ENCODE measurements around the gene NFILZ.

Gene NFILZ

DNA sequence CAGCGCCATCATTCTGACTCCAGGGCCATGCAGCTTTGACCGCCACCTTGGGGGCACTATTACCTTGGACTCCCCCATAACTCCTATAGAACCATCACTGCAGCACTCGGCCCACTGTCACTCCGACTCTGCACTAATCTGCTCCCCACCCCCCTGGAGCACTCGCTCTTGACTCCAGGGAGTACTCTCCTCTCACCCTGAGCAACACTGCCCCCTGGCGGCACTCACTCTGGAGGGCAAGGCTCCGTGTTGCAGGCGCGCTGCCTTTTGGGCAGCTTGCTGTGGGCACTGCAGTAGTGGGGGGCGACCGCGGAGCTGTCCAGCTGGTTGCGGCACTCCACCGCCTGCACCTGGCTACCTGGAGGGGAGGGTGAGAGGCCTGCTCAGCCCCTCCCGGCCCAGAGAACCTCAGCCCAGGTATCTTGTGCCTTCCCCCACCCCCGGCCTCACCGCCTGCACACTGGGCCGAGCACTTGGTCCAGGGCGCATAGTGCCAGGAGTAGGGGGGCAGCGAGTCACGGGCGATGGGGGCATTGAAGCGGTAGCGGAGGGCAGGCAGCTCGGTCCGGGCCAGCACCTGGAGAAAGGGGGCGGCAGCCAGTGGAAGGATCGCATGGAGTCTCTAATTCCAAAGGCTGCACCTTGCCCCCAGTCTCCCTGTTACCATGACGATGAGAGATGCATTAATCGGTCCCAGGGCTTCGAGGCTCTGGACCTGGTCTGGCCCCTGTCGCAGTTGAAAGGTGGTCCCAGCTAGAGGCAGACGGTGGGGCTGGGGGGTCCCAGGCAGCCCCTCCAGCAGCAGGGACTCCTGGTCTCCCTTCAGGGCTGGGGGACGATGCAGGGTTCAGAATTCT, 44.3 kb upstream of the NFILZ start:
- ChIA-PET CTCF (interaction anchor here (0.5 to 6.8 kb wide), 19 partner anchors 7 to 942 kb away, joined by 3 to 60 read pairs (median 3); partner anchors contain the start of genes MARCHF2 and MYO1F), POLR2A (interaction anchor here (0.5 kb wide), 1 partner anchor 165 kb away, joined by 3 read pairs; no protein-coding TSS in a partner anchor)
- Histone ChIP-seq H3K4me3 (ENCODE audit: low read depth, low read length) (no peak overlapping the region), H3K27ac (ENCODE audit: extremely low read depth, low read depth, low read length) (no peak overlapping the region), H3K4me1 (ENCODE audit: control insufficient read depth, insufficient read depth, low read length) (no peaks in the 10 kb centered on the region), H3K36me3 (ENCODE audit: control insufficient read depth in 2 of 2, insufficient read depth in 1 of 2, low read length in 2 of 2) (no peaks in the 10 kb centered on the region), H3K9me3 (ENCODE audit: control insufficient read depth, insufficient read depth, low read depth, low read length) (no peaks in the 10 kb centered on the region)
- no peak for TF ChIP-seq ZNF837 (tag by site-specific recombination; IDR thresholded peaks at IDR 0.05)
- TF ChIP-seq, protein P1, sequence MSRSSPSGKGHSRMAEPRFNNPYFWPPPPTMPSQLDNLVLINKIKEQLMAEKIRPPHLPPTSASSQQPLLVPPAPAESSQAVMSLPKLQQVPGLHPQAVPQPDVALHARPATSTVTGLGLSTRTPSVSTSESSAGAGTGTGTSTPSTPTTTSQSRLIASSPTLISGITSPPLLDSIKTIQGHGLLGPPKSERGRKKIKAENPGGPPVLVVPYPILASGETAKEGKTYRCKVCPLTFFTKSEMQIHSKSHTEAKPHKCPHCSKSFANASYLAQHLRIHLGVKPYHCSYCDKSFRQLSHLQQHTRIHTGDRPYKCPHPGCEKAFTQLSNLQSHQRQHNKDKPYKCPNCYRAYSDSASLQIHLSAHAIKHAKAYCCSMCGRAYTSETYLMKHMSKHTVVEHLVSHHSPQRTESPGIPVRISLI (tag by site-specific recombination; IDR thresholded peaks at IDR 0.05) = no peak
- no peak for TF ChIP-seq ZNF626 (tag by site-specific recombination; IDR thresholded peaks at IDR 0.05)
- TF ChIP-seq, protein P2, sequence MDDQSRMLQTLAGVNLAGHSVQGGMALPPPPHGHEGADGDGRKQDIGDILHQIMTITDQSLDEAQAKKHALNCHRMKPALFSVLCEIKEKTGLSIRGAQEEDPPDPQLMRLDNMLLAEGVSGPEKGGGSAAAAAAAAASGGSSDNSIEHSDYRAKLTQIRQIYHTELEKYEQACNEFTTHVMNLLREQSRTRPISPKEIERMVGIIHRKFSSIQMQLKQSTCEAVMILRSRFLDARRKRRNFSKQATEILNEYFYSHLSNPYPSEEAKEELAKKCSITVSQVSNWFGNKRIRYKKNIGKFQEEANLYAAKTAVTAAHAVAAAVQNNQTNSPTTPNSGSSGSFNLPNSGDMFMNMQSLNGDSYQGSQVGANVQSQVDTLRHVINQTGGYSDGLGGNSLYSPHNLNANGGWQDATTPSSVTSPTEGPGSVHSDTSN (CRISPR knock-in tag; IDR thresholded peaks at IDR 0.05) = no peak
- no peak for TF ChIP-seq ZNF426 (tag by site-specific recombination; IDR thresholded peaks at IDR 0.05)
- TF ChIP-seq ZNF501 (tag by site-specific recombination; IDR thresholded peaks at IDR 0.05) = no peak
- TF ChIP-seq, protein P3, sequence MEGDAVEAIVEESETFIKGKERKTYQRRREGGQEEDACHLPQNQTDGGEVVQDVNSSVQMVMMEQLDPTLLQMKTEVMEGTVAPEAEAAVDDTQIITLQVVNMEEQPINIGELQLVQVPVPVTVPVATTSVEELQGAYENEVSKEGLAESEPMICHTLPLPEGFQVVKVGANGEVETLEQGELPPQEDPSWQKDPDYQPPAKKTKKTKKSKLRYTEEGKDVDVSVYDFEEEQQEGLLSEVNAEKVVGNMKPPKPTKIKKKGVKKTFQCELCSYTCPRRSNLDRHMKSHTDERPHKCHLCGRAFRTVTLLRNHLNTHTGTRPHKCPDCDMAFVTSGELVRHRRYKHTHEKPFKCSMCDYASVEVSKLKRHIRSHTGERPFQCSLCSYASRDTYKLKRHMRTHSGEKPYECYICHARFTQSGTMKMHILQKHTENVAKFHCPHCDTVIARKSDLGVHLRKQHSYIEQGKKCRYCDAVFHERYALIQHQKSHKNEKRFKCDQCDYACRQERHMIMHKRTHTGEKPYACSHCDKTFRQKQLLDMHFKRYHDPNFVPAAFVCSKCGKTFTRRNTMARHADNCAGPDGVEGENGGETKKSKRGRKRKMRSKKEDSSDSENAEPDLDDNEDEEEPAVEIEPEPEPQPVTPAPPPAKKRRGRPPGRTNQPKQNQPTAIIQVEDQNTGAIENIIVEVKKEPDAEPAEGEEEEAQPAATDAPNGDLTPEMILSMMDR (tag by site-specific recombination; IDR thresholded peaks at IDR 0.05) = peak; percentile 72
- no peak for TF ChIP-seq ZNF791 (tag by site-specific recombination; IDR thresholded peaks at IDR 0.05)
- no peak for TF ChIP-seq ZNF133 (tag by site-specific recombination; IDR thresholded peaks at IDR 0.05)
- TF ChIP-seq ZNF544 (tag by site-specific recombination; IDR thresholded peaks at IDR 0.05) = no peak
- no peak for TF ChIP-seq ZNF585B (tag by site-specific recombination; IDR thresholded peaks at IDR 0.05)
- no peak for TF ChIP-seq KLF7 (tag by site-specific recombination; IDR thresholded peaks at IDR 0.05; ENCODE audit: borderline replicate concordance)
- TF ChIP-seq, protein P4, sequence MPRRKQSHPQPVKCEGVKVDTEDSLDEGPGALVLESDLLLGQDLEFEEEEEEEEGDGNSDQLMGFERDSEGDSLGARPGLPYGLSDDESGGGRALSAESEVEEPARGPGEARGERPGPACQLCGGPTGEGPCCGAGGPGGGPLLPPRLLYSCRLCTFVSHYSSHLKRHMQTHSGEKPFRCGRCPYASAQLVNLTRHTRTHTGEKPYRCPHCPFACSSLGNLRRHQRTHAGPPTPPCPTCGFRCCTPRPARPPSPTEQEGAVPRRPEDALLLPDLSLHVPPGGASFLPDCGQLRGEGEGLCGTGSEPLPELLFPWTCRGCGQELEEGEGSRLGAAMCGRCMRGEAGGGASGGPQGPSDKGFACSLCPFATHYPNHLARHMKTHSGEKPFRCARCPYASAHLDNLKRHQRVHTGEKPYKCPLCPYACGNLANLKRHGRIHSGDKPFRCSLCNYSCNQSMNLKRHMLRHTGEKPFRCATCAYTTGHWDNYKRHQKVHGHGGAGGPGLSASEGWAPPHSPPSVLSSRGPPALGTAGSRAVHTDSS (tag by site-specific recombination; IDR thresholded peaks at IDR 0.05) = no peak
- no peak for TF ChIP-seq HOXC10 (CRISPR knock-in tag; IDR thresholded peaks at IDR 0.05)
- no peak for TF ChIP-seq ZNF155 (tag by site-specific recombination; IDR thresholded peaks at IDR 0.05)
- peak; percentile 80; the same call in 1 of the 2 replicates for TF ChIP-seq ZSCAN30 (tag by site-specific recombination; IDR thresholded peaks at IDR 0.05)
- no peak for TF ChIP-seq ZNF174 (tag by site-specific recombination; IDR thresholded peaks at IDR 0.05)
- TF ChIP-seq ZNF2 (tag by site-specific recombination; IDR thresholded peaks at IDR 0.05) = peak; percentile 95
- TF ChIP-seq ZNF768 (tag by site-specific recombination; IDR thresholded peaks at IDR 0.05) = no peak
- no peak for TF ChIP-seq HOXD13 (CRISPR knock-in tag; IDR thresholded peaks at IDR 0.05; ENCODE audit: borderline replicate concordance)
- TF ChIP-seq, protein P5, sequence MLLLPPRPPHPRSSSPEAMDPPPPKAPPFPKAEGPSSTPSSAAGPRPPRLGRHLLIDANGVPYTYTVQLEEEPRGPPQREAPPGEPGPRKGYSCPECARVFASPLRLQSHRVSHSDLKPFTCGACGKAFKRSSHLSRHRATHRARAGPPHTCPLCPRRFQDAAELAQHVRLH (tag by site-specific recombination; IDR thresholded peaks at IDR 0.05) = 0 out of 2 replicates have a peak, but pooled peaks have one; percentile 78
- no peak for TF ChIP-seq ZBTB20 (tag by site-specific recombination; IDR thresholded peaks at IDR 0.05)
- TF ChIP-seq ZNF555 (tag by site-specific recombination; conservative IDR thresholded peaks at IDR 0.05) = no peak
- TF ChIP-seq, protein P6, sequence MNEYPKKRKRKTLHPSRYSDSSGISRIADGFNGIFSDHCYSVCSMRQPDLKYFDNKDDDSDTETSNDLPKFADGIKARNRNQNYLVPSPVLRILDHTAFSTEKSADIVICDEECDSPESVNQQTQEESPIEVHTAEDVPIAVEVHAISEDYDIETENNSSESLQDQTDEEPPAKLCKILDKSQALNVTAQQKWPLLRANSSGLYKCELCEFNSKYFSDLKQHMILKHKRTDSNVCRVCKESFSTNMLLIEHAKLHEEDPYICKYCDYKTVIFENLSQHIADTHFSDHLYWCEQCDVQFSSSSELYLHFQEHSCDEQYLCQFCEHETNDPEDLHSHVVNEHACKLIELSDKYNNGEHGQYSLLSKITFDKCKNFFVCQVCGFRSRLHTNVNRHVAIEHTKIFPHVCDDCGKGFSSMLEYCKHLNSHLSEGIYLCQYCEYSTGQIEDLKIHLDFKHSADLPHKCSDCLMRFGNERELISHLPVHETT (tag by site-specific recombination; IDR thresholded peaks at IDR 0.05) = no peak
- no peak for TF ChIP-seq PRDM1 (tag by site-specific recombination; IDR thresholded peaks at IDR 0.05)
- TF ChIP-seq, protein P7, sequence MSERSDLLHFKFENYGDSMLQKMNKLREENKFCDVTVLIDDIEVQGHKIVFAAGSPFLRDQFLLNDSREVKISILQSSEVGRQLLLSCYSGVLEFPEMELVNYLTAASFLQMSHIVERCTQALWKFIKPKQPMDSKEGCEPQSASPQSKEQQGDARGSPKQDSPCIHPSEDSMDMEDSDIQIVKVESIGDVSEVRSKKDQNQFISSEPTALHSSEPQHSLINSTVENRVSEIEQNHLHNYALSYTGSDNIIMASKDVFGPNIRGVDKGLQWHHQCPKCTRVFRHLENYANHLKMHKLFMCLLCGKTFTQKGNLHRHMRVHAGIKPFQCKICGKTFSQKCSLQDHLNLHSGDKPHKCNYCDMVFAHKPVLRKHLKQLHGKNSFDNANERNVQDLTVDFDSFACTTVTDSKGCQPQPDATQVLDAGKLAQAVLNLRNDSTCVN (tag by site-specific recombination; optimal IDR thresholded peaks at IDR 0.05) = peak; percentile 23
- TF ChIP-seq OSR2 (tag by site-specific recombination; IDR thresholded peaks at IDR 0.05) = no peak
- TF ChIP-seq KLF8 (tag by site-specific recombination; IDR thresholded peaks at IDR 0.05) = 0 out of 2 replicates have a peak, but pooled peaks have one; percentile 26
- peak; percentile 50 for TF ChIP-seq GLIS1 (tag by site-specific recombination; IDR thresholded peaks at IDR 0.05)
- no peak for TF ChIP-seq HOXA7 (CRISPR knock-in tag; IDR thresholded peaks at IDR 0.05; ENCODE audit: borderline replicate concordance)

All from HEK293 (cell line).